Measurements from ENCODE around the gene ADCY9.

ADCY9 gene

DNA sequence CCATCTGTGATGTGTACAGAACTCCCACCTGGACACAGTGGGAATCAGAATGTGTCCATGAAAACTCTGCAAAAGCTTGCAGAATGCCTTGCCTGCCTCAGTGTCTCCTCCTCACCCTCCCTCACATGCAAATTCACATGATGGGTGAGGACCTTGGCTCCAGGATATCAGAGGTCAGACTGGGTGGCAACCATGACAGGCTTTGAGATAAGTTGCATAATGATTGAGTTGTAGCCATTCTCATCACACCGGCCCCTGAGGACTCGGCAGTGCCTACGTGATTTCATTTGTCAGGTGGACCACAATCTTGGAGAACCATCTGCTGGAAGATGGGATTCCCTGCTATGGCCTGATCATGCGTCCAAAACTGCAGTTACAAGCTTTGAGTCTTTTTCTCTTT is 3.9 kb upstream of the ADCY9 start:
- DNase-seq, result no peak

DNA sequence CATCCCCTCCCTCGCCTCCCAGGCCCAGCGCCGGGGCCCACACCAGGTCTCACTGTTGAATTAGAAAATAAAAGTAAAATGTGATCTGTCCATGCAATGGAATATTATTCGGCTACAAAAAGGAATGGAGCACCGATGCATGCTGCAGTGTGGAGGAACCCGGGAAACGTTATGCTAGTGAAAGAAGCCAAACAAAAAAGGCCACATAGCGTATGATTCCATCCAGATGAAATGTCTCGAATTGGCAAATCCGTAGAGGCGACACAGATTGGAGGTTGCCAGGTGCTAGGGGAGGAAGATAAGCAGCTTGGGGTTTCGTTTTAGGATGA is 972 bp upstream of the ADCY9 start:
- no peak for DNase-seq

DNA sequence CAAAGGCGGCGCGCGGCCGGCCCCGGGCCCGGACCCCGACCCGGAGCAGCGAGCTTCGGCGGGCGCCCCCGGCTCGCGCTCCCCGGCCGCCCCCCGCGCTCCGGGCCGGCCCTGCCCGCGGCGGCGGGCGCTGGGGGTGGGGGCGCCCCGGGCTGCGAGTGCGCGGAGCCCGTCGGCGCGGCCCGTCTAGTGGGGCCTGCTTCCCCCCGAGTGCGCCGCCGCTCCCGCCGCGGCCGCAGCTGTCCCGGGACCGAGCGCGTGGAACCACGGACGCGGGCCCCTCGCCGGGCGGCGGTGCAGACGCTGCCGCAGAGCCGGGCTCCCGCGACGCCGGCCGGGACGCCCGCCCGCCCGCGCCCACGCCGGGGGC is 308 bp downstream of the ADCY9 start:
- DNase-seq, result no peak

- DNase-seq, result no peak
These were observed 863 bp downstream of the ADCY9 start for GRCh38 chr16:4115209-4115948.

- DNase-seq, result no peak
These were observed 1.7 kb downstream of the ADCY9 start for GRCh38 chr16:4114257-4115208.

- DNase-seq, result no peak
These were observed 2.6 kb downstream of the ADCY9 start for GRCh38 chr16:4113358-4114256.

GRCh38 chr16:4111748-4112696 is 4.2 kb downstream of the ADCY9 start:
- no peak for DNase-seq

GRCh38 chr16:4110680-4111079 is 5.6 kb downstream of the ADCY9 start:
- no peak for DNase-seq

DNA sequence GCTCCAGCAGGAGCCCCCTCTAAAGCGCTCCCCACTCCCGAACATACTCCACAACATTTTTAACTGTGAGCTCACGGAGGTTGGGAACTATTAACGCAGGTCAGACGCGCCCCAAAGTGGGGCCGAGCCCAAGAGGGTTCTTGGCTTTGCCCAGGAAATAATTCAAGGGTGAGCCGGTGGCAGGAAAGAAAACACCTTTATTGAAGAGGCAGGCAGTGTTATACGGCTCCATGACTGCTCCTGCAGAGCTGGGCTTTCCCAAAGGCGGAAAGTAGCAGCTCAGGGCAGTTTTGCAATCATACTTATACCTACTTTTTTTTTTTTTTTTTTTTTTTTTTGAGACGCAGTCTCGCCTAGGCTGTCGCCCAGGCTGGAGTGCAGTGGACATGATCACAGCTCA is 6.2 kb downstream of the ADCY9 start:
- no peak for DNase-seq

- DNase-seq, result no peak
These were observed 6.9 kb downstream of the ADCY9 start for GRCh38 chr16:4109250-4109736.

DNA sequence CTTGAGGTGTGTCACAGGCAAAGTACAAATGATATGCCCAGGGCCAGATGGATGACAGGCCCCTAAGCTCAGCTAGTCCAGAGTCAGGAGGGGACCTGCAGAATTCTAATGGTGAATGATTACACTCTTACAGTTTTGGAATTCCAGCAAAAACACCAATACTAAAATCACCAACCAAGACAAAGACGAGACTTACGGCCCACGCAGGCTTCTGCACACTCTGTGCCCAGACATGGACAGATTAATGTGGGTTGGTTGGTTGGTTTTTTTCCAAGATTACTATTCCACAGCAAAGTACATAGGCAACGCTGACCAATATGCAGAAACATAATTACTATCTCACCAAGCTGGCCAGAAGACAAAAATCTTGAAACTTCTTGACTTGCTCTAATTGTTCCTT is 9.7 kb downstream of the ADCY9 start:
- no peak for DNase-seq

DNA sequence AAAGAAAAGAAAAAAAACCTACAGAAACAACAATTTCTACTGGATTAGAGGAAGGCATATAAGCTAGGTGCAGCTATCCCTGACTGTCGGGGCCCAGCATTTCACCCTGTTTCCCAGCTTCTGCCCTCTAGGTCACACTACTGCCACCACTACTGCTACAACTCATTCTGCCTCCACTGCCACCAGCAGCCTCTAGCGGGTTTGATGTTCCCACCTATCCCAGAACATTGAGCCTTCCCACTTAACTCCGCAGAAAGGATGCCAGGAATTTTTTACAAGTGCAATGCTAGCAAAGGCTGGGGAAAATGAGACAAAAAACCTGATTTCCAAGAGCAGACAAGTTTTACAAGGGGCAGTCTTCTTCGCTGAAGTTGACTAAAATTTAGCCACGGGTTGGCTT is 10.4 kb downstream of the ADCY9 start:
- DNase-seq, result no peak

DNA sequence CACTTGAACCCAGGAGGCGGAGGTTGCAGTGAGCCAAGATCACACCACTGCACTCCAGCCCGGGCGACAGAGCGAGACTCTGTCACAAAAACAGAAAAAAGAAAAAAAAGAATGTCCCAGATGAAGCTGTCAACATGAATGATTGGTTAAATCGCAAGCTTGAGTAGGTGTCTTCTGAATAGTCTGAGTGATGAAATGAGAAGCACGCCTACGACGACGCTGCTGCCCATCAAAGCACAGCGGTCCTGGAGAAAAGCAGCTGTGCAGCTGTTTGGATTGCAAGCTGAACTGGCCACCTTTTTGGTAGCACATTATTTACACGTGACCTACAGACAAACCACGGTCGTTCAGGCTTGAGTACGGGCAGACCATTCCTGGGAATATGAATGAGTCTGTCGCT is 12.5 kb downstream of the ADCY9 start:
- no peak for DNase-seq

GRCh38 chr16:4101421-4102219 is 14.6 kb downstream of the ADCY9 start:
- no peak for DNase-seq

GRCh38 chr16:4098501-4098900 is 17.7 kb downstream of the ADCY9 start:
- DNase-seq, result no peak

DNA sequence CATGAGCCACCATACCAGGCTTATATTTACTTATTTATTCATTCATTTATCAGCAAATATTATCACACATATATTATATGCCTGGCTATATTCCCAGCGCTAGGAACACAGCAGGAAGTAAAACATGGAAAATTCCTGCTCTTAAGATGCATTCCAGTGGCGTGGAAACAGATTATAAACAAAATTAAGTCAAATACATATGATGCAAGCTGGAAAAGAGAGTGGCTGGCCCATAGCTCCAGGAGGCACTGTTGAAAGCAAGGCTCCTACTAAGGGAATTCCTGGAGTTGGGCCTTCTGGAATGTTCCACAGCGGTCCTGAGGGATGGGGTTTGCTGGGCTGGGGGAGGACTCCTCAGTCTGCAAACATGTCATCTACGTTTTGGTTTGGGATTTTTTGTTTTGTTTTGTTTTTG is 18.4 kb downstream of the ADCY9 start:
- DNase-seq, result no peak

- DNase-seq, result no peak
These were observed 19.7 kb downstream of the ADCY9 start for GRCh38 chr16:4096509-4096908.

DNA sequence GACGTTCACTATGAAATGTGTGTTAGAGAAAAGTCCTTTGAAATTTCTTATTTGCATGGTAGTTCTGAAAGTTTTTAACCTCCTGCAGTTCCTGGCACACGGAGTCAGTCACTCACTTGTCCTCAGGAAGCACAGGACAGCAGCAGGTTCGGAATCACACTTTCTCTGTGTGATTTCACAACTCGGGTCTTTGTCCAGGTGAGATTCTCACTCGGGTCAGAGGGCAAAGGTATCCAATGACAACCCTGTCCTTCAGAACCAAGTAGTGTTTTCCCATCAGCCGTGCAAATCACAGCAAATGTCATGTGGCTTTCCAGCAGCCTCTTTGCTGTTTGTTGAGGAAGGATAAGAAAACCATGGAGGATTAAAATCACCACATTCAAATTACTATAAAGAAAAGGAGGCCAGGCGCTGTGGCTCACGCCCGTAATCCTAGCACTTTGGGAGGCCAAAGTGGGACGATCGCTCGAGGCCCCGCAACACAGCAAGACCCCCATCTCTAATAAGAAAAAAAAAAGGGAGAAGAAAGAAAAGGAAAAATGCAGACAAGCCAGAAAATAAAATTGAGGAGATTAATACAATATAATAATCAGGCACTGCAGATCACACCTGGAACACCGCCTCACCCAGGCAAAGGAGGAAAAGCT is 22.0 kb downstream of the ADCY9 start:
- DNase-seq, result no peak

DNA sequence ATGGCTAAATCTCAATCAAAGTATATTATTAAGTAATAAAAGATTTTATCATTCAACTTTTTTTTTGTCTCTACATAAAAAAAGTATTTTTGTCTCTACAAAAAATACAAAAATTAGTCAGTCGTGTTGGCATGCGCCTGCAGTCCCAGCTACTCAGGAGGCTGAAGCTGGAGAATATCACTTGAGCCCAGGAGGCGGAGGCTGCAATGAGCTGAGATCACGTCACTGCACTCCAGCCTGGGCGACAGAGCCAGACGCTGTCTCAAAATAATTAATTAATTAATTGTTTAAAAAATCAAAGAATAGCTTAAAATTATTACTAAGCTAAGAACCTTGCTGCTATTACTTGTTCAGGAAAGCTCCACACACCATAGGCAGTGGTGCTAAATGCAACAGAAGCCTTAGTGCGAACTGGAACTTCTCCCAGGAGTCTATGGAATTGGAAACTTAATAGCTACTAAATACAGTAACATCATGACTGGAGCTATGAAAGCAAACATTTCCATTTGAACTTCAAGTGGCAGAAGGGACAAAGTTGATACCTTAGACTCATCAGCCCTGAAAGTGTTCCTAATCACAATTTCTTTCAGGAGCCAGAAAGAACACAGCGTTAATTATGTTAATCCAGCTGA is 22.6 kb downstream of the ADCY9 start:
- no peak for DNase-seq
